Bronchial epithelial cell (primary cell): ENCODE results near the gene CLSTN2. TPM values are rescaled to one million over a fixed set of nuclear protein-coding genes. Genes with fewer than 3 reads are reported as not detected.

Source experiments
- DNase-seq: peaks from one replicate; pipeline ENCODE4 v3.0.0-alpha.2; 2010; ENCODE audit warnings: low read depth
- FAIRE-seq: peaks from 2 replicates; lab custom pipeline; 2011; peaks lifted over from hg19 to GRCh38; lab: Jason Lieb, UNC
- H3K27me3 ChIP-seq: 2 replicates; pipeline ENCODE4 v1.5.1; 2011; ENCODE audit warnings: low read length; ENCODE audit not compliant: control insufficient read depth, insufficient read depth
- H3K36me3 ChIP-seq: 2 replicates; pipeline ENCODE4 v1.5.1; 2011; ENCODE audit warnings: low read length; ENCODE audit not compliant: control insufficient read depth, insufficient read depth
- H3K4me3 ChIP-seq: 2 replicates; pipeline ENCODE4 v1.5.1; 2011; ENCODE audit warnings: mild to moderate bottlenecking, low read depth, low read length, control low read depth
- total RNA-seq: library from RNA; depleted of rRNA; stranded (reverse); fragments of >200 nt; gene quantifications from 2 replicates; pipeline ENCODE4 v1.2.1, GENCODE V29; 2014
- TF ChIP-seq, protein P1 (sequence below): IDR thresholded peaks from 2 replicates; pipeline ENCODE4 v1.5.1; 2011; ENCODE audit warnings: mild to moderate bottlenecking, moderate library complexity, low read length, control low read depth, inconsistent platforms; ENCODE audit not compliant: insufficient read depth, severe bottlenecking

Gene CLSTN2
- total RNA-seq, 1 donor from 2014 or later, result 0.26 TPM

- TF ChIP-seq, protein P1, sequence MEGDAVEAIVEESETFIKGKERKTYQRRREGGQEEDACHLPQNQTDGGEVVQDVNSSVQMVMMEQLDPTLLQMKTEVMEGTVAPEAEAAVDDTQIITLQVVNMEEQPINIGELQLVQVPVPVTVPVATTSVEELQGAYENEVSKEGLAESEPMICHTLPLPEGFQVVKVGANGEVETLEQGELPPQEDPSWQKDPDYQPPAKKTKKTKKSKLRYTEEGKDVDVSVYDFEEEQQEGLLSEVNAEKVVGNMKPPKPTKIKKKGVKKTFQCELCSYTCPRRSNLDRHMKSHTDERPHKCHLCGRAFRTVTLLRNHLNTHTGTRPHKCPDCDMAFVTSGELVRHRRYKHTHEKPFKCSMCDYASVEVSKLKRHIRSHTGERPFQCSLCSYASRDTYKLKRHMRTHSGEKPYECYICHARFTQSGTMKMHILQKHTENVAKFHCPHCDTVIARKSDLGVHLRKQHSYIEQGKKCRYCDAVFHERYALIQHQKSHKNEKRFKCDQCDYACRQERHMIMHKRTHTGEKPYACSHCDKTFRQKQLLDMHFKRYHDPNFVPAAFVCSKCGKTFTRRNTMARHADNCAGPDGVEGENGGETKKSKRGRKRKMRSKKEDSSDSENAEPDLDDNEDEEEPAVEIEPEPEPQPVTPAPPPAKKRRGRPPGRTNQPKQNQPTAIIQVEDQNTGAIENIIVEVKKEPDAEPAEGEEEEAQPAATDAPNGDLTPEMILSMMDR, result no peak
- Histone ChIP-seq H3K27me3 (no peaks in the 10 kb centered on the region), H3K4me3 (no peak overlapping the region), H3K36me3 (no peaks in the 10 kb centered on the region)
- FAIRE-seq (no peak), DNase-seq (no peak)
Observed at GRCh38 chr3:140076552-140076951, 141.6 kb downstream of the CLSTN2 start.

- DNase-seq, result no peak
- Histone ChIP-seq H3K27me3 (no peaks in the 10 kb centered on the region), H3K36me3 (no peaks in the 10 kb centered on the region), H3K4me3 (no peak overlapping the region)
- TF ChIP-seq, protein P1, result no peak
- no peak for FAIRE-seq
Observed at GRCh38 chr3:140077406-140077805, 142.4 kb downstream of the CLSTN2 start.

DNA sequence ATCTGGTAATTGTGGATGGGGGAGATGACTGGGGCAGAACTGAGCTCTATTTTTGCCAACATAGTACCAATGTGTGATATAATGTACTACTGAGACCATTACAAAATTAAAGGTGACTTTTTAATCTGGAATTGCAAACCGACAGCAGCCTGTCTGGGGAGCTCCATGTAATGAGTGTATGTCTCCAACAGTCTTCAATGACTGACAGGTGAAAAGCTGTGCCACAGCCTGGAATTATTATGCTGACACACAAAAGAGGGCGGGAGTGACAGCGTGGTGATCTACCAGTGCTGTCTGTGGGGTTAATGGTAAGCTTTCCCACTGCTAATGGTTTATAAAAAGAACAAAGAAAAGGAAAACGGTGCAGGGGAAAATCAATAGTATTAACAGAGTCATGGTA is 143.4 kb downstream of the CLSTN2 start:
- Histone ChIP-seq H3K27me3 (no peaks in the 10 kb centered on the region), H3K36me3 (no peaks in the 10 kb centered on the region), H3K4me3 (no peak overlapping the region)
- FAIRE-seq, result no peak
- TF ChIP-seq, protein P1, result no peak
- no peak for DNase-seq

- no peak for DNase-seq
- Histone ChIP-seq H3K4me3 (no peak overlapping the region), H3K27me3 (no peaks in the 10 kb centered on the region), H3K36me3 (no peaks in the 10 kb centered on the region)
- no peak for FAIRE-seq
- TF ChIP-seq, protein P1, result no peak
Observed at GRCh38 chr3:140078940-140079339, 144.0 kb downstream of the CLSTN2 start.

DNA sequence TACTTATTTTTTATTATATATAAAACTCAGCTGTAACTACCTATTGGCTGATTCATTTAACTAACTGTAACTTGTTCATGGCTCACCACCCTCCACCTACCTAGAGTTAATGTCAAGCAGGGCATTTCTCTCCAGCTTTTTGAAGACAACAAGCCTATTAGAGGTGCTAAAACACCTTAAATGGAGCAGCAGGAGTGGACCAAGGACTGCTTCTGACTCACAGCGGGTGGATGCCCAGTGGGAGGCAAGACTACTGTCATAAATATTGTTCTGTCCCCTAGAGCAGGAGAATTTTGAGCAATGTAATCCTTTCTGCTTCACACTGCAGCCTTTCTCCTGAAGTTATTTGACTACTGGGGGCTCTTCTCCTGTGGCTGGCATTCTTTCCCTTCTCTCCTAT is 146.9 kb downstream of the CLSTN2 start:
- no peak for FAIRE-seq
- Histone ChIP-seq H3K36me3 (no peaks in the 10 kb centered on the region), H3K4me3 (no peak overlapping the region), H3K27me3 (no peaks in the 10 kb centered on the region)
- TF ChIP-seq, protein P1, result no peak
- DNase-seq, result no peak

DNA sequence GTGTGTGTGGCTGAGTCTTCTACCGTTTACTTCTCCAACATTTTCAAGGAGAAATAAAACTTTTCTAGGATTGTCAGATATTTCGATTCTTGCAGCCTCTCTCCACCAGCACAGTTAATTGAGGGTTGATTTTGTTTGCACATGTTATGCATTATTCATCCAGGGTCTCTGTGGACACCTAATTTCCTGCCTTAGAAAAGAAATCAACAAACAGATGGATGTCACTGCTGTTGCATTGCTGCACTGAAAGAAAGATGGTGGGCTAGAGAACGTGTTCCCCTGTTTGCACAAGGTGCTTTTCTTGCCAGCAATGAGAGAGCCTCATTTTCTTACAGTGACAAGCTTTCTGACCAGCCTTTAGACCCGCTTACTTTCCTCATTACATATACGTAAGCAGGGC is 150.0 kb downstream of the CLSTN2 start:
- no peak for FAIRE-seq
- H3K4me3 ChIP-seq, result no peak overlapping the region
- TF ChIP-seq, protein P1, result no peak
- no peaks in the 10 kb centered on the region for H3K36me3 ChIP-seq
- no peak for DNase-seq
- no peaks in the 10 kb centered on the region for H3K27me3 ChIP-seq
